Activated naive CD8-positive, alpha-beta T cell treated with anti-CD3 and anti-CD28 coated beads for 36 hours (primary cell): ENCODE measurements around the gene SMIM33. TPM values are rescaled to one million over a fixed set of nuclear protein-coding genes. Genes with fewer than 3 reads are reported as not detected.
"Not testable (repeated sequence)": the region's sequence is repeated elsewhere in the genome, so short reads cannot be mapped to it uniquely, and the experiment has no call there.

Experiments
- DNase-seq: peaks from one replicate; pipeline ENCODE4 v3.0.0; 2021
- H3K27ac Mint-ChIP-seq: one replicate; pipeline ENCODE4 v1.8.0; 2022; ENCODE audit warnings: mild to moderate bottlenecking, moderate library complexity, mixed read lengths
- H3K27me3 Mint-ChIP-seq: one replicate; pipeline ENCODE4 v1.8.0; 2022; ENCODE audit warnings: mild to moderate bottlenecking, mixed read lengths
- H3K36me3 Mint-ChIP-seq: one replicate; pipeline ENCODE4 v1.8.0; 2021; ENCODE audit warnings: mild to moderate bottlenecking, mixed read lengths
- H3K4me1 Mint-ChIP-seq: one replicate; pipeline ENCODE4 v1.8.0; 2021; ENCODE audit warnings: mixed read lengths
- H3K4me3 Mint-ChIP-seq: one replicate; pipeline ENCODE4 v1.8.0; 2022; ENCODE audit warnings: mild to moderate bottlenecking, moderate library complexity, mixed read lengths
- H3K9me3 Mint-ChIP-seq: one replicate; pipeline ENCODE4 v1.8.0; 2022; ENCODE audit warnings: mixed read lengths
- total RNA-seq, 2 experiments: library from RNA; stranded (reverse); gene quantifications; one replicate each; pipeline ENCODE4 v1.2.3, GENCODE V29; 2021

SMIM33 gene
- total RNA-seq: under 1 TPM in 1 of 2 experiments, not detected in 1; 0.16 TPM

DNA sequence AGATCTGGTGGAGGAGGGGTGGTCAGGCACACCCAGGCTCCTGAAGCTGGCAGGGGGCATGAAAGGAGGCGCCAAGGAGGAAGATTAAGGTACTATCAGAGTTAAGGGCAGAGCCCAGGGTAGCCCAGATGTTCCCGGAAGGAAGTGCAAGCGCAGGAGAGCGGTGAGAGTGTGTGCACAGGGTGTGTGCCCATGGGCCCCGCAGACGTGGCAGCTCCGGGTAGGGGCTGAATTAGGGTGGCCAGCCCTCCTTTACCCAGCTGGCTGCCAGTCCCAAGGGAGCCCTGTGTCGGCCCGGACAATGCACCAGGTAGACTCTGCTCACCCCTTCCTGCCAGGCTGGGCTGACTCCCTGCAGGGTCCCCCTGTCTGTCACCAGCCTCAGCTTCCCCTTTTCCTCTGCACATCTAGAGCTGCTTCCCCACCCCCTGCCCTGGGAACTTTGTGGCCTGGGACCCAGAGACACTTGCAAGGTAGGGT lies at the start of gene SMIM33:
Gene SMIM33 (plus strand): TSS at position 184 of the 480 bp plus-strand sequence. CDS start 118 bp downstream, at position 302.
- Mint-ChIP-seq H3K9me3 (no peaks in the 10 kb centered on the region), H3K27ac (peak within 1 kb of the TSS; percentile 89), H3K4me3 (peak within 1 kb of the TSS; percentile 75), H3K27me3 (no peaks in the 10 kb centered on the region), H3K4me1 (peaks cover 56% of the 10 kb centered on the region), H3K36me3 (peaks cover 9% of the 10 kb centered on the region)
- DNase-seq: no peak

DNA sequence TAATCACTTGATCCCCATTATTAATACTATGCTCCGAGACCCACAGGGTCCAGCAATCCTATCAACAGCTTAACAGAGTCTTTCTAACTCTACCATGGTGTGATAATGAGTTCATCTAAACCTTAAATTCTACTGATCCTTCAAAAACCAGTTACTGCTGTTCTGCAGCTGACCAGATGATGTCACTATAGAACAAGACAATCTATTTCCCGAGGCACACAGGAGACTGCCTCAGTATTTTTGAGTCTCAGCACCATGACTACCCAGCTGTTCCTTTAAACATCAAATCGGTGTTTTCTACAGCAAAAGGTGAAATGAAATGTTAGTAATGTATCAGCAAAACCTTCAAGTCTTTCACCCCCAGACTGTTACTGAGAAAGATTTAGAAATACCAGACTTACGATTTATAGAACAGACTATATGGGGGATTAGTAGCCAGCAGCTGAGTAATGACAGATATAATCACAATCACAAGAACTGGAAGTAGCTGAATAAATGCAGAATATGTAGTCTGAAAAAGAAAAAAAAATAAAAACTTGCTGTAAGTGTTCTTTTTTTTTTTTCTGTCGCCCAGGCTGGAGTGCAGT lies 48.4 kb upstream of the SMIM33 start:
- Mint-ChIP-seq H3K4me1 (peaks cover 5% of the 10 kb centered on the region), H3K27ac (peak overlapping the region; percentile 23), H3K27me3 (no peaks in the 10 kb centered on the region), H3K9me3 (no peaks in the 10 kb centered on the region), H3K4me3 (no peak overlapping the region), H3K36me3 (peaks cover 24% of the 10 kb centered on the region)
- DNase-seq: peak; percentile 38

DNA sequence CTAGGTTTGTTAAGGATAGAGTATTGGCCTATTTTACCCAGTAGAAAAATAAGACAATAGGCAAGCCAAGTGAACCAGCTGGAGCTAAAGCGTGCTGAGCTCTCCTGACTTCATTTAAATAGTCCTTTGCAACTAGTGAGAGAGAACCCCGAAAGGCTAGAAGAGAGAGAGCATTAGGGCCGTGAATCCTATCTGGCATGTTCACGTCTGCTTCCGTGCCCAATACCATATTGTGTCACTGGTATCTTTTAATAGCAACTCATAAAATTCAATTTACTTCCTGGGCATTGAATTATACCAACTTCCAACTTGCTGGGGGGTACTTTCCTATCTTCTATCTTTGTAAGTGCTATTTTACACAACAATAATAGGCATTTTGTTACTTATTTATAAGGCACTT lies 45.3 kb upstream of the SMIM33 start:
- no peak for DNase-seq
- Mint-ChIP-seq H3K4me3 (no peak overlapping the region), H3K36me3 (peaks cover 15% of the 10 kb centered on the region), H3K9me3 (no peaks in the 10 kb centered on the region), H3K27ac (no peak overlapping the region), H3K4me1 (peaks cover 12% of the 10 kb centered on the region), H3K27me3 (no peaks in the 10 kb centered on the region)

DNA sequence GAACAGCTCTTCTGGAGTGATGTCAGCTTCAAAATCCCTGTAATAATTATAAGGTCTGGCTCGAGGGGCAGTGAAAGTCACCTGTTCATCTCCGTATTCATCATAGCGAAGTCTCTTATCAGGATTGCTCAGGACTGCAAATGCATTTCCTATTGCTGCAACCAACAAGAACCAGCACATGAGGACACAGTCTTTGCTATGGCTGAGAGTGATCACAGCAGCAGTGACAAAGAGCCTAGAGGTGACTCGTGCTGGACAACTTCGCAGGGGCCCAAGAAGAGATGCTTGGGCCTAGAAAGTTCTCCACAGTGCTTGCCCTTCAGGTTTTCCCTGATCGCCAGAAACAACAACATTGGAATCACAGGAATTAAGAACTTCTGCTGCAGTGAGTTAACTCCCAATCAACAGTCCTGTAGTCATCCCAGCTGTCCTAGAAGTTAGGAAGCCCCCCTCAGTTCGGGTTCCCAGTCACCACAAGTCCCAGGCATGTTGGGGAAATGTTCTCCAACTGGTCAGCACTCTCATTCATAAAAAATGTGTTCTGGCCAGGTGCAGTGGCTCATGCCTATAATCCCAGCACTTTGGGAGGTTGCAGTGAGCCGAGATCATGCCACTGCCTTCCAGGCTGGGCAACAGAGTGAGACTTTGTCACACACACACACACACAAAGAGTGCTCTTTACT lies 44.5 kb upstream of the SMIM33 start:
- no peak overlapping the region for H3K27ac Mint-ChIP-seq
- H3K36me3 Mint-ChIP-seq: peaks cover 15% of the 10 kb centered on the region
- H3K9me3 Mint-ChIP-seq: no peaks in the 10 kb centered on the region
- H3K4me1 Mint-ChIP-seq: peaks cover 15% of the 10 kb centered on the region
- DNase-seq: no peak
- no peak overlapping the region for H3K4me3 Mint-ChIP-seq
- no peaks in the 10 kb centered on the region for H3K27me3 Mint-ChIP-seq

DNA sequence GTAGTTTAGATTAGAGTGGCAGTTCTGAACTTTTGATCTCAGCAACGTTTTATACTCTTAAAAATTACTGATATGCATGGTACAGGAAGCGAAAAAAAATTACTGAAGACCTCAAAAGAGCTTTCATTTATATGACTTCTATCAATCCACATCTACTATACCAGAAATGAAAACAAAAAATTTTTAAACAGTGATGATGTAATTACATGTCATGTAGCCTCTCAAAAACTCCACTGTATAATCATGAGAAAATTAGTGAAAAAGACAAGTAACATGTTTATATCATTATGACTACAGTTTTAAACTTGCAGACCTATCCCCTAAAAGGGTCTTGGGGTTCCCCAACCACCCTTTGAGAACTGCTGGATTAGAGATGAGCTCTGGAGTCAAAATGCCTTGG lies 40.8 kb upstream of the SMIM33 start:
- Mint-ChIP-seq H3K4me3 (no peak overlapping the region), H3K4me1 (peaks cover 11% of the 10 kb centered on the region), H3K27me3 (no peaks in the 10 kb centered on the region), H3K27ac (peak overlapping the region; percentile 54), H3K9me3 (no peaks in the 10 kb centered on the region), H3K36me3 (peaks cover 13% of the 10 kb centered on the region)
- DNase-seq: no peak

DNA sequence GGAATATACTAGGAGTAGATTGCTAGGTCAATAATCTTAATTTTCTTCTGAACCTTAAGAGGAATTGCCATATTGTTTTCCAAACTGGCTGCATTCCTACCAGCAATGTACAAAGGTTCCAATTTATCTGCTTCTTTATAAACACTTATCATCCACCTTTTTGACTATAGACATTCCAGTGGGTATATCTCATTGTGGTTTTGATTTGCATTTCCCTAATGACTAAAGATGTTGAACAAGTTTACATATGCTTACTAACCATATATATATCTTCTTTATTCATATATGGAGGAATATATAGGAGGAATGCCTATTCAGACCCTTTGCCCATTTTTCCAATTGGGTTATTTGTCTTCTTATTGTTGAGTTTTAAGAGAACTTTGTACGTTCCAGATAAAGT lies 39.1 kb upstream of the SMIM33 start:
- H3K4me3 Mint-ChIP-seq: no peak overlapping the region
- no peaks in the 10 kb centered on the region for H3K9me3 Mint-ChIP-seq
- no peaks in the 10 kb centered on the region for H3K27me3 Mint-ChIP-seq
- DNase-seq: no peak
- no peak overlapping the region for H3K27ac Mint-ChIP-seq
- H3K4me1 Mint-ChIP-seq: peaks cover 11% of the 10 kb centered on the region
- H3K36me3 Mint-ChIP-seq: peaks cover 13% of the 10 kb centered on the region

DNA sequence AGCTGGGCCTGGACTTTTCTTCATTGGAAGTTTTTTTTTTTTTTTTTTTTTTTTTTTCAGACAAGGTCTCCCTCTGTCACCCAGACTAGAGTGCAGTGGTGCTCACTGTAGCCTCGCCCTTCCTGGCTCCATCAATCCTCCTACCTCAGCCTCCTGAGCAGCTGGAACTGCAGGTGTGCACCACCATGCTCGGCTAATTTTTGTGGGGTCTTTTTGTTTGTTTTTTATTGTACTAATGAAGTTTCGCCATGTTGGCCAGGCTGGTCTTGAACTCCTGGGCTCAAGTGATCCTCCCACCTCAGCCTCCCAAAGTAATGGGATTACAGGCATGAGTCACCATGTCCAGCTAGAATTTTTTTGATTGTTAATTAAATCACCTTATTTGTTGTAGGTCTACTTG lies 35.1 kb upstream of the SMIM33 start:
- H3K36me3 Mint-ChIP-seq: peaks cover 9% of the 10 kb centered on the region
- peaks cover 20% of the 10 kb centered on the region for H3K4me1 Mint-ChIP-seq
- H3K9me3 Mint-ChIP-seq: no peaks in the 10 kb centered on the region
- no peak overlapping the region for H3K27ac Mint-ChIP-seq
- H3K27me3 Mint-ChIP-seq: no peaks in the 10 kb centered on the region
- no peak for DNase-seq
- H3K4me3 Mint-ChIP-seq: no peak overlapping the region

DNA sequence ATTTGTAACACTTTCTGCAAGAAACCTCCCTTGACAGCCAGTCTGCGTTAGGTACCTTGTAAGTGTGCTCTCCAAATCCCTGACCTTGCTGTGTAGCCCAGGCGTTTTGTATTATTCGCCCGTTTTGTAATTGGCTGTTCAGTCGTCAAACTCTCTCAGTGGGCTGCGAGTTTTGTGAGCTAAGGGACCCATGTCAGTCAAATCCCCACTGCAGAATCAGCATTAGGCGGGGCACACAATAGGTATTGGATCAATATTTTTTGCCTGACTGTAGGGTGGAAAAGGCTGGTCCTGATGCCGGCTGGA lies 32.1 kb upstream of the SMIM33 start:
- no peak for DNase-seq
- H3K4me1 Mint-ChIP-seq: peaks cover 20% of the 10 kb centered on the region
- peaks cover 9% of the 10 kb centered on the region for H3K36me3 Mint-ChIP-seq
- peak overlapping the region; percentile 23 for H3K27ac Mint-ChIP-seq
- H3K4me3 Mint-ChIP-seq: peak overlapping the region; percentile 97
- H3K27me3 Mint-ChIP-seq: no peaks in the 10 kb centered on the region
- H3K9me3 Mint-ChIP-seq: no peaks in the 10 kb centered on the region

DNA sequence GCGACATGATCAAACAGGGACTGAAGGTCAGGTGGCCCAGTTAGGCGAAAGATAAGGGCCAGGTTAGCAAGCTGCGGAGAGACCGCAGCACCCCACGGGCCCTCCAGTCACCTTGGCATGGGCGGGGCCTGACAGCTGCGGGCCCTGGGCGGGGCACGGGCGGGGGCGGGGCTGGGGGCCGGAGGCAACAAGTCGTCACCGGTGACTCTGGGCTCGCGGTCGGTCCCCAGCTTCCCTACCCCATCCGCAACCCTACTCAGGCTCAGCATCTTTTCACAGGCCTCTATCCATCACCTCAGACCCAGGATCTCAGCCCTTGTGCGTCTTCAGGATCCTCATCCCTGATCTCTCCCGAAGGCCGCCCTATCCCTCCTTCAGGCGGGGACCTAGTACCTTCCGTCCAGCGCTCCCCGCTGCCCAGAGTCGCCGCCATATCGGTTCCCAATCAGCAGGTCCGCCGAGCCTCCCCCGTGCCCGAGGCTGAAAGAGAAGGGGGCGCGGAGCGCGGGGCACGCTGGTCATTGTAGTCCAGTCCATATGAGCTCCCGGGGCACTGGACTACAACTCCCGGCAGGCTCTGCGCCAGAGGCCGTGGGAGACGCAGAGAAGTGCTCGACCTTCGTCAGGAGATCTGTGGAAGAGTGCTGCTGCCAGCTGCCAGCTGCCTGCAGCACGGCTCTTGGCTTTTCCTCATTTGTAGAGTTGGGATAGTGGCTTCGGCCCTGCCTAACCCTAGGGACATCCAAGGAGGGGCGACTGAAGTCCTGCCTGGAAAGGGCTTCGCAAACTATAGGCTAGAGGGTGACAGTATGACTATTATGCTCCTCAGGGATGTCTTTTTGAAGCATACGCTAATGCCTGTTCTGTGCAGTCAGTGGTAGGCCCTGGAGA lies 31.5 kb upstream of the SMIM33 start, which contains the start of gene DNAJC18:
Gene DNAJC18 (minus strand): TSS at position 513 of the 891 bp plus-strand sequence. CDS start 80 bp downstream, at position 433.
- Mint-ChIP-seq H3K4me3 (peak within 1 kb of the TSS; percentile 97), H3K4me1 (peaks cover 26% of the 10 kb centered on the region), H3K9me3 (no peaks in the 10 kb centered on the region), H3K27ac (peak within 1 kb of the TSS; percentile 99), H3K36me3 (peaks cover 5% of the 10 kb centered on the region), H3K27me3 (no peaks in the 10 kb centered on the region)
- peak; percentile 91 for DNase-seq

DNA sequence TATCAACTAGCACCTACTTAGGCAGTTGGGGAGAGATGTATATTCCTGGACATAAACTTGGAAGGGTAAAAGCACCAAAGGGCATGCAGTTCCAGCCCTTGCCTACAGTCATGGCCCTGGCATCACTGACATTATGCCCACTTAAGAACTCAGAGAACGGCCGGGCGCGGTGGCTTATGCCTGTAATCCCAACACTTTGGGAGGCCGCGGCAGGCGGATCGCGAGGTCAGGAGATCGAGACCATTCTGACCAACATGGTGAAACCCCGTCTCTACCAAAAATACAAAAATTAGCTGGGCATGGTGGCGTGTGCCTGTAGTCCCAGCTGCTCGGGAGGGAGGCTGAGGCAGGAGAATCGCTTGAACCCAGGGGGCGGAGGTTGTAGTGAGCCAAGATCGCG lies 30.4 kb upstream of the SMIM33 start:
- not testable (repeated sequence) for DNase-seq, H3K27me3 Mint-ChIP-seq, H3K36me3 Mint-ChIP-seq, H3K9me3 Mint-ChIP-seq, H3K27ac Mint-ChIP-seq, H3K4me3 Mint-ChIP-seq
- peaks cover 27% of the 10 kb centered on the region for H3K4me1 Mint-ChIP-seq

DNA sequence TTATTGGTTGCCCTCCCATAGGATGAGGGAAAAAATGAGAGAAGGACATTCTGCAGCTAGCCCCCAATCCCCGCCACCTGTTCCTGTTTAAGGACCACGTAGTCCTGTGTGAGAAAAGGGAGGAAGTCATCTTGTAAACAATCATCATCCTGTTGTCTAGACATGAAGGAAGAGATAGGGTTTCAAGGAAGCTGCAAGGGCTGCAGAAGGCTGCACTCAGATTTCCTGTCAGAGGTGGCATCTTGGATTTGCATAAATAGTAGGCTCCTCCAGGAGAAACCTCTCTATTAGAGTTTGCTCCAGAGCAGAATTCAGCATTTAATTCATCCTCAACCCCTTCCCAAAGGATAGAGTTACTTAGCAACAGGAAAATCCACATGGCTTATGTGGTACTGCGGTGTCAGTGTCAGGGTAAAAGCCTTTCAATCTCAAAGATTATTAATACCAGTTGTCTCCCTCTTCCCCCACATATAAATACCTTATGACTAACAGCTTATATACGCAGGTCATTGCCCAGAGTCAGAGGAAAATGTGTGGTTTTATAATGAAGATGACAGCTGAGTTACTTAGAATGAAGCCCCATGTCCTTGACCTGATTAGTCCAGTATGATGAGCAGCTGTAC lies 26.9 kb upstream of the SMIM33 start:
- H3K27me3 Mint-ChIP-seq: no peaks in the 10 kb centered on the region
- peaks cover 7% of the 10 kb centered on the region for H3K9me3 Mint-ChIP-seq
- no peak overlapping the region for H3K27ac Mint-ChIP-seq
- peaks cover 50% of the 10 kb centered on the region for H3K4me1 Mint-ChIP-seq
- no peak overlapping the region for H3K4me3 Mint-ChIP-seq
- H3K36me3 Mint-ChIP-seq: peaks cover 14% of the 10 kb centered on the region
- no peak for DNase-seq

DNA sequence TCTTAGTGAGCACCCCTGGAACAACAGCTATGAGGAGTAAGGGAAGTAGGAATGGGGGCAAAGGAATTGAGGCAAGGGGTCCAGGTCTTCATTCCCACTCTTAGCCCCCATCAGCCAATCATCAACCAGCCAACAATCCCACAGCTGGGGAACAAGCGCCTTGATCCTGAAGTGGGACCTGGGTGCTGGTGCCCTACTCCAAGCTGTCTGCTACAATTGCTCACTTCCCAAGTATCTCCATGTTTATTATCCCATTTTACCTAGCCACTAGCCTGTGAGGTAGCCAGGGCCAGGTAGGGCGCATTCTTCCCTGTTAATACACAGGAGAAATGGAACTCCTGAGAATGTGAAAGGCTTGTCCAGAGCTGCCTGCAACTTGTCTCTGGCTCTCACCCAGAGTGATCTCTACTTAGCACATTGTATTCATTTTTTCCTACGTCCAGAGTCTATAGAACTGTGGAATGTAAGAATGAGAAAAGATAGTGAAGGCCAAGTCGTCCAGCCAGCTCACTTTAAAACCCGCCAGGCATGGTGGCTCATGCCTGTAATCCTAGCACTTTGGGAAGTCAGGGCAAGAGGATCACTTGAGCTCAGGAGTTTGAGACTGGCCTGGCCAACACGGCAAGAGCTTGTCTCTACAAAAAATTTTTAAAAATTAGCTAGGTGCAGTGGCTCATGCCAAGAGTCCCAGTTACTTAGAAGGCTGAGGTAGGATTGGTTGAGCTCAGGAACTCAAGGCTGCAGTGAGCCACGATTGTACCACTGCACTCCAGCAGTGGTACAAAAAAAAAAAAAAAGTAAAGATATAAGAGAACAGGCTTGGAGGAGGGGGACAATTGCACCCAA lies 25.3 kb upstream of the SMIM33 start:
- peaks cover 14% of the 10 kb centered on the region for H3K36me3 Mint-ChIP-seq
- no peak overlapping the region for H3K27ac Mint-ChIP-seq
- H3K9me3 Mint-ChIP-seq: peaks cover 7% of the 10 kb centered on the region
- H3K4me3 Mint-ChIP-seq: no peak overlapping the region
- no peaks in the 10 kb centered on the region for H3K27me3 Mint-ChIP-seq
- H3K4me1 Mint-ChIP-seq: peaks cover 46% of the 10 kb centered on the region
- no peak for DNase-seq

DNA sequence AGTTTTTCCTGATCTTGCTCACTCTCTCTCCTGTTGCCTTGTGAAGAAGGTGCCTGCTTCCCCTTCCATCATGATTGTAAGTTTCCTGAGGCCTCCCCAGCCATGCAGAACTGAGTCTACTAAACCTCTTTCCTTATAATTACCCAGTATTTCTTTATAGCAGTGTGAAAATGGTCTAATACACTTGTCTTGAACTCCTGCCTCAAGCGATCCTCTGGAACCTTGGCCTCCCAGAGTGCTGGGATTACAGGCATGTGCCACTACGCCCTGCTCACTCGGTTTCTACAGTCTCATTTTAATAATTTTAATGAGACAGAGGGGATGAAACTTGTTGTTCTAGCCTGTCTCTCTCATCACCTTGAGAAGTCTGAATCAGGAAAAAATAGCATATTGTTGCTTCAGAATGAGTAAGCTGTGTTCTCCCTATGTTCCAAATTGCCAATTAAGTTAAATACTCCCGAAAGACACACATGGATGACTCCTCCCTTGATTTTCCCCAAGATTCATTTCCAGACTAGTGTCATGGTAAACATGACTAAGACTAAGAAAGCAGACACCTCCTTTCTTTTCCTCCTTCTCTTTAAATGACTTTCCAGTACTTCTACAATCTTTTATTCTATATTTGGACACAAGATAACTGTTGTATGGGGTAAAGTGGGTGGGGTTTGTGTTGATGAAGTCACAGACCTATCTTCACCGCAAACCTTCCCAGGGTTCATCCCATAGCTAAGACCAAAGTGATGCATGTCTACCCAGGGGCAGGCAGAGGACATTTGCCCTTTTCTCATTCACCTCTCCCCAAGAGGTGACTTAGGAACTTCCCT lies 23.6 kb upstream of the SMIM33 start:
- Mint-ChIP-seq H3K27ac (peak overlapping the region; percentile 87), H3K4me1 (peaks cover 46% of the 10 kb centered on the region), H3K27me3 (no peaks in the 10 kb centered on the region), H3K36me3 (peaks cover 14% of the 10 kb centered on the region), H3K4me3 (no peak overlapping the region), H3K9me3 (peaks cover 7% of the 10 kb centered on the region)
- no peak for DNase-seq
